Heart right ventricle (tissue), 16 donors: ENCODE results near the gene PDGFRA. TPM values are rescaled to one million over a fixed set of nuclear protein-coding genes. Genes with fewer than 3 reads are reported as not detected.

Source experiments
- ATAC-seq, 8 donors: fragments of 200-7000 bp; cut with Tn5 transposase; one replicate each; pipeline ENCODE4 v1.9.1; 2020; ENCODE audit warnings: mild to moderate bottlenecking in 8 of 8, moderate library complexity in 8 of 8, moderate number of reproducible peaks in 1 of 8
- DNase-seq, 2 donors: peaks; one replicate each; pipeline ENCODE4 v3.0.0-alpha.2; 2020
- H3K27ac ChIP-seq, 10 donors: fragments of 200-600 bp; sonication (generic) in 2 of 10; one replicate each; pipeline versions ENCODE4 v1.5.0 to v1.8.0; 2020 to 2022; ENCODE audit warnings: mild to moderate bottlenecking in 3 of 10
- H3K27me3 ChIP-seq, 7 donors: fragments of 200-600 bp; one replicate each; pipeline ENCODE4 v1.8.0; 2021 to 2022; ENCODE audit warnings: mild to moderate bottlenecking in 2 of 7
- H3K36me3 ChIP-seq, 9 donors: fragments of 200-600 bp; sonication (generic) in 1 of 9; one replicate each; pipeline versions ENCODE4 v1.5.0 to v1.8.0; 2020 to 2022; ENCODE audit warnings: mild to moderate bottlenecking in 2 of 9
- H3K4me1 ChIP-seq, 9 donors: fragments of 200-600 bp; sonication (generic) in 1 of 9; one replicate each; pipeline versions ENCODE4 v1.5.0 to v1.8.0; 2020 to 2022; ENCODE audit warnings: mild to moderate bottlenecking in 4 of 9
- H3K4me3 ChIP-seq, 10 donors: fragments of 200-600 bp; sonication (generic) in 2 of 10; one replicate each; pipeline versions ENCODE4 v1.5.0 to v1.8.0; 2020 to 2022; ENCODE audit warnings: mild to moderate bottlenecking in 7 of 10, moderate library complexity in 2 of 10
- H3K9me3 ChIP-seq, 11 donors: fragments of 200-600 bp in 10 of 11; sonication (generic) in 2 of 11; one replicate each; pipeline versions ENCODE4 v1.5.0 to v1.8.0; 2013 to 2022; ENCODE audit warnings: mild to moderate bottlenecking in 2 of 11, control low read depth in 1 of 11, moderate library complexity in 1 of 11
- CTCF ChIP-seq, 9 donors: fragments of 200-600 bp; sonication (generic) in 2 of 9; IDR thresholded peaks; one replicate each; pipeline versions ENCODE4 v1.5.0 to v1.8.0; 2021 to 2022; ENCODE audit warnings: antibody characterized with exemption in 9 of 9, mild to moderate bottlenecking in 5 of 9, moderate library complexity in 1 of 9
- WGBS, 2 donors: extraction: QIAGEN DNeasy Blood & Tissue Kit; methylation state at CpG; one replicate each; pipeline ENCODE4 v1.1.7; 2013; ENCODE audit warnings: inconsistent platforms in 1 of 2; 5-methylcytosine and 5-hydroxymethylcytosine counted together
- intact Hi-C, 10 donors: fragments of 100-400 bp; cut with DNase I; formaldehyde crosslinking; loops; one replicate each; pipeline versions ENCODE4 v1.11.1 to v1.14.2; 2022
- polyA plus RNA-seq, 2 donors: library from polyadenylated mRNA; stranded (reverse); fragments of 200-250 nt; gene quantifications; one replicate each; pipeline ENCODE4 v1.2.3, GENCODE V29; 2013
- total RNA-seq, 10 donors: library from RNA; stranded (reverse); fragmentation: NEBNext Ultra II Directional in 3 of 10; extraction: Animal tissue kit (Norgen Biotek cat#: 25700) in 3 of 10; gene quantifications; one replicate each; pipeline versions ENCODE4 v1.2.1 to v1.2.4, GENCODE V29; 2021 to 2023
- donor health status: Arrhythmogenic right ventricular cardiomyopathy.
- donor health status: ischemic (EF 13 %, LVEDD 7.1; RV severe dilation, severe dysfunction).
- donor health status: healthy with polysubstance abuse.
- donor health status: DM: no; HTN: yes; CAD: no.
- donor health status: DM: no; HTN: no; CAD: no.
- donor health status: ischemic (EF 25% LVEDD 6.9; RV normal size, moderate dysfunction).
- donor health status: ischemic (EF 25% LVEDD 5.7; RV mildly dilated, moderate dysfunction).
- donor health status: healthy.
- donor health status: DM: yes; HTN: yes; CAD: no.
- donor health status: Ischemic cardiomyopathy.
- donor health status: ischemic (EF 35%, LVEDD 5.7; RV mildly dilated, moderate dysfunction).
- donor health status: nonischemic (EF 11% LVEDD 7.7; RV severe dilation, severe dysfunction).
- donor health status: DM: yes; HTN: yes; CAD: no.
- donor health status: PGD.
- donor health status: ischemic (EF 29% LVEDD 5.4; RV normal size, mild dysfunction).
- donor health status: nonischemic (EF 23%, LVEDD 6.1; RV moderate dilation, normal function).

Gene PDGFRA
- total and polyA plus RNA-seq, 12 donors, result 6.5 to 57.5 (median 11.6) TPM

DNA sequence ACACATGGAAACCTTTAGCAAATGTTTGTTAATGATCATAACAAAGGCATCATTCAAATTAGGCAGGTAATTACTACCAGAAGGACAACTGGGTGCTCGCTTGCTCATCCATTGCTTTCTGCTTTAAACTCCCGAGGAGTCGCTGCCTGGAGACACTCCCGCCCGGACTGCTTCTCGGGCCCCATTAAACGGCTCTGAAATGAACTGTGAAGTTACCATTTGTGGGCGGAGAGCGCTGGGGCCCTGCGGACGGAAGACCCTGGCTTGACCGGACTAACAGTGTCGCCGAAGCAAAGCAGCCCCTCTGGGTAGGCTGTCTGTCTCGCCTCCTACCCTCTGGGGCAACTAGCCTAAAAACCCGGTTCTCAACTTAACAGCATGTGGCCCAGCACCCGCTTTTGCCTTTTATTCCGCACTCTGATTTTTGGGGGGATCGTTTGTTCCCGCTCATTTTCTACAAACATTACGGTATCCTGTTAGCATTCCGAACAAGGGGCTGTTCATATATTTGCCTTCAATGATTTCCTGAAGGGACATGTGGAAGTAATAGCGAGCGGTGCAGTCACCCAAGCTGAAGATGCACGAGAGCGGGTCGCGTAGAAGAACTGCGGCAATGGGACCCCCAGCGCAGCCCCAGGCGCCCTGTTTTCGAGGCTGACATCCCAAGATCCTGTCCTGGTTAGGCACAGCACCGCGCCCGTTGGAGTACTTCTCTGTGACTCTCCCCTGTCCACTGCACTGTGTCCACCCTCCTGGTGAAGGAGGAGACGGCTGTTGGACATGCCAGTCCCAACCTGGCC is 1.6 kb upstream of the PDGFRA start:
- intact Hi-C loops, result loop anchor here in 9 of 10 donors (2.0 to 10.0 kb wide), 11 partner anchors 319 to 1215 kb away; partner anchors contain the start of gene FIP1L1 (in 1 of the 9)
- Histone ChIP-seq H3K4me3 (peak overlapping the region; percentile 4 to 64 (median 54)), H3K4me1 (peaks cover 5 to 67% (median 56%) of the 10 kb centered on the region in 9 donors), H3K27ac (peak overlapping the region in 9 of 10 donors; percentile 16 to 85 (median 75)), H3K9me3 (no peaks in the 10 kb centered on the region), H3K27me3 (peaks cover 20 to 100% (median 96%) of the 10 kb centered on the region in 7 donors), H3K36me3 (peaks cover 0 to 4% (median 0%) of the 10 kb centered on the region in 9 donors)
- TF ChIP-seq CTCF (IDR thresholded peaks at IDR 0.05), result no peak
- peak; percentile 4 to 54 (median 32) for ATAC-seq
- DNase-seq, result peak in 1 of 2 donors; percentile 14
- WGBS, 2 donors, result 2 to 3% methylated on average over 36 of the region's 36 CpGs

GRCh38 chr4:54228056-54228527 is 1.0 kb upstream of the PDGFRA start:
- Histone ChIP-seq H3K36me3 (peaks cover 0 to 4% (median 0%) of the 10 kb centered on the region in 9 donors), H3K4me1 (peaks cover 5 to 74% (median 62%) of the 10 kb centered on the region in 9 donors), H3K9me3 (no peaks in the 10 kb centered on the region), H3K27ac (peak overlapping the region; percentile 6 to 85 (median 68)), H3K27me3 (peaks cover 20 to 100% (median 98%) of the 10 kb centered on the region in 7 donors), H3K4me3 (peak overlapping the region; percentile 4 to 64 (median 54))
- peak; percentile 49 to 87 (median 71) for TF ChIP-seq CTCF (IDR thresholded peaks at IDR 0.05)
- DNase-seq (peak; percentile 75 to 79), ATAC-seq (peak; percentile 61 to 81 (median 68))
- WGBS, 2 donors, result 2 to 3% methylated on average over 29 of the region's 29 CpGs
- intact Hi-C loops, result loop anchor here in 8 of 10 donors (5.0 to 10.0 kb wide), 10 partner anchors 321 to 1216 kb away; partner anchors contain the start of gene FIP1L1 (in 1 of the 8)

DNA sequence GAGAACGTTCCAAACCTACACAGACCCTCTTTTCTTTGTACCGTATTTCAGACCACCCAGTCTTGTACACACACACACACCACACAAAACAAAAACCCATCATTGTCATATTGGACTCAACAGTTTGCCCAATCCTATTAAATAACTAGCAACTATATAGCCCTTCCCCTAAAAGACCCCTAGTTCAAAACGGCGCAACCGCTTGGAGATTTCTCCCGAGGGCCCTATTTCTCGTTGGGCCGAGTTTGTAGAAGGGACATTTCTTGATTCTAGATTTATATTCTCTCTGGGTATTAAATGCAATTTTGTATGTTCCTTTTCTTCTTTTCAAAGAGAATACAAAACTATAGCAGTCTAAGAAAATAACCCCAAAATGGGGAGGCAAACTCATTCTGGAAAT is 547 bp upstream of the PDGFRA start:
- H3K27me3 ChIP-seq, result peaks cover 20 to 98% (median 93%) of the 10 kb centered on the region in 7 donors
- no peaks in the 10 kb centered on the region for H3K9me3 ChIP-seq
- intact Hi-C loops, result loop anchor here in 8 of 10 donors (5.0 to 10.0 kb wide), 10 partner anchors 321 to 1216 kb away; partner anchors contain the start of gene FIP1L1 (in 1 of the 8)
- DNase-seq, result no peak
- H3K36me3 ChIP-seq, result peaks cover 0 to 4% (median 0%) of the 10 kb centered on the region in 9 donors
- peak overlapping the region; percentile 6 to 85 (median 68) for H3K27ac ChIP-seq
- H3K4me1 ChIP-seq, result peaks cover 5 to 78% (median 67%) of the 10 kb centered on the region in 9 donors
- no peak for ATAC-seq
- TF ChIP-seq CTCF (IDR thresholded peaks at IDR 0.05), result no peak
- H3K4me3 ChIP-seq, result peak overlapping the region in 9 of 10 donors; percentile 20 to 64 (median 55)
- WGBS, 2 donors, result 12 to 18% methylated on average over 8 of the region's 8 CpGs
